GM12878 (cell line): ENCODE data around the gene ADAM10. TPM values are rescaled to one million over a fixed set of nuclear protein-coding genes. Genes with fewer than 3 reads are reported as not detected.

Experiments used
- ATAC-seq: fragments of 200-7000 bp; cut with Tn5 transposase; 3 replicates; pipeline ENCODE4 v1.9.1; 2020; ENCODE audit warnings: mild to moderate bottlenecking, moderate library complexity
- BruUV-seq: library from RNA; stranded (reverse); fragments of 400-500 nt; replicated peaks from 2 replicates; lab custom pipeline; 2021; lab: Mats Ljungman, UMichigan
- CTCF ChIA-PET: fragments of 300-600 bp; sonication (Branson Sonifier 250); formaldehyde crosslinking; extraction: SDS; loops from one replicate; lab custom pipeline; 2021; ENCODE audit warnings: inconsistent platforms; lab: Yijun Ruan, JAX
- POLR2A ChIA-PET: fragments of 350-600 bp; formaldehyde crosslinking; extraction: SDS; loops from one replicate; lab custom pipeline; 2021; ENCODE audit warnings: inconsistent platforms; lab: Charles Lee
- RAD21 ChIA-PET: fragments of 300-600 bp; sonication (Branson Sonifier 250); formaldehyde crosslinking; loops from one replicate; lab custom pipeline; 2023; ENCODE audit warnings: antibody characterized with exemption; ENCODE audit not compliant: unreplicated experiment; lab: Charles Lee
- SMC1A ChIA-PET: fragments of 300-600 bp; sonication (Branson Sonifier 250); formaldehyde crosslinking; loops from one replicate; lab custom pipeline; 2023; ENCODE audit not compliant: unreplicated experiment, uncharacterized antibody; lab: Charles Lee
- DNase-seq: peaks from one replicate; pipeline ENCODE4 v3.0.0-alpha.2; 2011; ENCODE audit warnings: low read depth, low spot score
- FAIRE-seq: peaks from 3 replicates; lab custom pipeline; 2011; peaks lifted over from hg19 to GRCh38; lab: Jason Lieb, UNC
- H2AFZ ChIP-seq: 2 replicates; pipeline ENCODE4 v1.6.0; 2011; ENCODE audit warnings: low read depth, low read length, control low read depth; ENCODE audit not compliant: control insufficient read depth
- H3K27ac ChIP-seq: 2 replicates; pipeline ENCODE4 v1.5.1; 2011; ENCODE audit warnings: control low read depth; ENCODE audit not compliant: control insufficient read depth, insufficient read depth
- H3K27me3 ChIP-seq, 2 experiments: replicated peaks in 1 of 2; 2 replicates each; pipeline versions ENCODE4 v1.6.0 to v1.6.1; 2011; ENCODE audit warnings: low read length in 1 of 2; ENCODE audit not compliant: control insufficient read depth in 2 of 2, insufficient read depth in 2 of 2
- H3K36me3 ChIP-seq, 2 experiments: 2 replicates each; pipeline ENCODE4 v1.5.1; 2011; ENCODE audit warnings: low read length in 1 of 2; ENCODE audit not compliant: control insufficient read depth in 2 of 2, insufficient read depth in 2 of 2
- H3K4me1 ChIP-seq: 2 replicates; pipeline ENCODE4 v1.6.1; 2011; ENCODE audit warnings: mild to moderate bottlenecking, low read length, moderate library complexity, mixed read lengths; ENCODE audit not compliant: control insufficient read depth, insufficient read depth
- H3K4me2 ChIP-seq: 2 replicates; pipeline ENCODE4 v1.6.0; 2011; ENCODE audit warnings: control low read depth; ENCODE audit not compliant: control insufficient read depth, insufficient read depth
- H3K4me3 ChIP-seq: fragments of 200-600 bp; sonication (generic); 2 replicates; pipeline ENCODE4 v1.5.1; 2016
- H3K79me2 ChIP-seq: 2 replicates; pipeline ENCODE4 v1.6.0; 2011; ENCODE audit warnings: low read length; ENCODE audit not compliant: control insufficient read depth, insufficient read depth
- H3K9ac ChIP-seq: 2 replicates; pipeline ENCODE4 v1.8.0; 2011; ENCODE audit warnings: low read length, control low read depth, mixed read lengths; ENCODE audit not compliant: control insufficient read depth, insufficient read depth
- H3K9me3 ChIP-seq: replicated peaks from 3 replicates; pipeline ENCODE4 v1.5.1; 2011; ENCODE audit warnings: mild to moderate bottlenecking, low read length; ENCODE audit not compliant: control insufficient read depth, insufficient read depth
- H4K20me1 ChIP-seq: 2 replicates; pipeline ENCODE4 v1.6.0; 2011; ENCODE audit not compliant: control insufficient read depth, insufficient read depth
- RBBP5 ChIP-seq: fragments of 200-600 bp; sonication (generic); conservative IDR thresholded peaks from 2 replicates; pipeline ENCODE4 v1.6.1; 2016
- STAT1 ChIP-seq: fragments of 450-650 bp; conservative IDR thresholded peaks from 2 replicates; pipeline ENCODE4 v1.6.1; 2014; ENCODE audit warnings: antibody characterized with exemption, mild to moderate bottlenecking
- TCF12 ChIP-seq: IDR thresholded peaks from 2 replicates; pipeline ENCODE4 v1.6.1; 2011; ENCODE audit warnings: low read depth, mild to moderate bottlenecking, low read length
- YY1 ChIP-seq: IDR thresholded peaks from 2 replicates; pipeline ENCODE4 v1.6.1; 2011; ENCODE audit warnings: low read depth, mild to moderate bottlenecking, low read length
- ZBED1 ChIP-seq: IDR thresholded peaks from 2 replicates; pipeline ENCODE4 v1.6.1; 2016; ENCODE audit warnings: borderline replicate concordance
- ZSCAN29 ChIP-seq: fragments of 450-650 bp; IDR thresholded peaks from 2 replicates; pipeline ENCODE4 v1.6.1; 2017; ENCODE audit warnings: mild to moderate bottlenecking, moderate library complexity
- WGBS: methylation state at CpG from one replicate; pipeline ENCODE4 v1.1.6; 2016; ENCODE audit warnings: low lambda C conversion rate; ENCODE audit not compliant: insufficient replicate concordance, insufficient coverage; ENCODE audit errors: missing lambda C conversion rate; 5-methylcytosine and 5-hydroxymethylcytosine counted together
- in situ Hi-C: fragments of 300-500 bp; cut with MboI; formaldehyde crosslinking; loops from 9 replicates; pipeline ENCODE4 v1.14.3; 2018; ENCODE audit warnings: mixed read lengths
- intact Hi-C: fragments of 100-400 bp; cut with micrococcal nuclease; formaldehyde crosslinking; loops from one replicate; pipeline ENCODE4 v1.14.2; 2022; ENCODE audit not compliant: unreplicated experiment
- polyA plus RNA-seq, 11 experiments: library from polyadenylated mRNA; depleted of rRNA in 4 of 11; unstranded in 6 of 11; stranded (reverse) in 5 of 11; fragments of >200 nt; fragmentation: Nextera tagmentation in 4 of 11; fragmentation: Illumina TruSeq in 1 of 11; extraction: Ambion mirVana in 4 of 11; extraction: Trizol in 1 of 11; gene quantifications; 1 replicate in 1 of 11; 2 replicates in 10 of 11; pipeline versions ENCODE4 v1.2.1 to v1.2.3, GENCODE V29; 2011 to 2016; ENCODE audit warnings: inconsistent platforms in 2 of 11, missing spikeins in 2 of 11, low read depth in 1 of 11
- total RNA-seq, 4 experiments: library from RNA; depleted of rRNA in 3 of 4; stranded (reverse); fragments of >200 nt in 3 of 4; fragmentation: Illumina TruSeq in 1 of 4; extraction: Trizol in 1 of 4; gene quantifications; 2 replicates each; pipeline versions ENCODE4 v1.2.1 to v1.2.3, GENCODE V29; 2013 to 2021
- TF ChIP-seq, protein P1 (sequence below): fragments of 450-650 bp; IDR thresholded peaks from 2 replicates; pipeline ENCODE4 v1.6.1; 2017; ENCODE audit warnings: mild to moderate bottlenecking, moderate library complexity
- TF ChIP-seq, protein P2 (sequence below): IDR thresholded peaks from 2 replicates; pipeline ENCODE4 v1.6.1; 2012; ENCODE audit warnings: low read depth, low read length, improper control_type of control experiment
- TF ChIP-seq, protein P3 (sequence below): IDR thresholded peaks from 2 replicates; pipeline ENCODE4 v1.6.1; 2012; ENCODE audit warnings: low read depth, low read length, improper control_type of control experiment

The ADAM10 gene
- total and polyA plus RNA-seq, 10 of the 15 experiments (the other 5 are each of a cell fraction or from before 2014, with no cell fraction given), result 10.0 to 88.9 (median 51.7) TPM

DNA sequence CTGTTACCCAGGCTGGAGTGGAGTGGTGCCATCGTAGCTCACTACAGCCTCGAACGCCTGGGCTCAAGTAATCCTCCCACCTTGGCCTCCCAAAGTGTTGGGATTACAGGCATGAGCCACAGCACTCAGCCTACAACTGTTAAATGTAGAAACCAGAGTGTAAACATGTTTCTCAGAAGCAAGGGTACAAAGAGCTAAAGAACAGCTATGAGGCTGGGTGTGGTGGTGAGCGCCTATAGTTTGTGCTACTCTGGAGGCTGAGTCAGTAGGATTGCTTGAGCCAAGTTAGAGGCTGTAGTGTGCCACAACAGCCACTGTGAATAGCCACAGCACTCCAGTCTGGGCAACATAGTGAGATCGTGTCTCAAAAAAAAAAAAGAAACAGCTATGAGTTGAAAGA, 16.8 kb upstream of the ADAM10 start:
- no peak for ATAC-seq
- SMC1A ChIA-PET, result interaction anchor here (0.8 to 1.3 kb wide), 2 partner anchors 16 to 42 kb away, joined by 3 read pairs; partner anchors contain the start of gene ADAM10

More for the DNA sequence above, 16.8 kb upstream of the ADAM10 start:
- POLR2A ChIA-PET, result interaction anchor here (0.8 kb wide), 1 partner anchor 17 kb away, joined by 3 read pairs; the partner anchor contains the start of gene ADAM10
- TF ChIP-seq ZBED1, result no peak
- no peak for TF ChIP-seq ZSCAN29
- no peak for TF ChIP-seq TCF12
- TF ChIP-seq, protein P1, sequence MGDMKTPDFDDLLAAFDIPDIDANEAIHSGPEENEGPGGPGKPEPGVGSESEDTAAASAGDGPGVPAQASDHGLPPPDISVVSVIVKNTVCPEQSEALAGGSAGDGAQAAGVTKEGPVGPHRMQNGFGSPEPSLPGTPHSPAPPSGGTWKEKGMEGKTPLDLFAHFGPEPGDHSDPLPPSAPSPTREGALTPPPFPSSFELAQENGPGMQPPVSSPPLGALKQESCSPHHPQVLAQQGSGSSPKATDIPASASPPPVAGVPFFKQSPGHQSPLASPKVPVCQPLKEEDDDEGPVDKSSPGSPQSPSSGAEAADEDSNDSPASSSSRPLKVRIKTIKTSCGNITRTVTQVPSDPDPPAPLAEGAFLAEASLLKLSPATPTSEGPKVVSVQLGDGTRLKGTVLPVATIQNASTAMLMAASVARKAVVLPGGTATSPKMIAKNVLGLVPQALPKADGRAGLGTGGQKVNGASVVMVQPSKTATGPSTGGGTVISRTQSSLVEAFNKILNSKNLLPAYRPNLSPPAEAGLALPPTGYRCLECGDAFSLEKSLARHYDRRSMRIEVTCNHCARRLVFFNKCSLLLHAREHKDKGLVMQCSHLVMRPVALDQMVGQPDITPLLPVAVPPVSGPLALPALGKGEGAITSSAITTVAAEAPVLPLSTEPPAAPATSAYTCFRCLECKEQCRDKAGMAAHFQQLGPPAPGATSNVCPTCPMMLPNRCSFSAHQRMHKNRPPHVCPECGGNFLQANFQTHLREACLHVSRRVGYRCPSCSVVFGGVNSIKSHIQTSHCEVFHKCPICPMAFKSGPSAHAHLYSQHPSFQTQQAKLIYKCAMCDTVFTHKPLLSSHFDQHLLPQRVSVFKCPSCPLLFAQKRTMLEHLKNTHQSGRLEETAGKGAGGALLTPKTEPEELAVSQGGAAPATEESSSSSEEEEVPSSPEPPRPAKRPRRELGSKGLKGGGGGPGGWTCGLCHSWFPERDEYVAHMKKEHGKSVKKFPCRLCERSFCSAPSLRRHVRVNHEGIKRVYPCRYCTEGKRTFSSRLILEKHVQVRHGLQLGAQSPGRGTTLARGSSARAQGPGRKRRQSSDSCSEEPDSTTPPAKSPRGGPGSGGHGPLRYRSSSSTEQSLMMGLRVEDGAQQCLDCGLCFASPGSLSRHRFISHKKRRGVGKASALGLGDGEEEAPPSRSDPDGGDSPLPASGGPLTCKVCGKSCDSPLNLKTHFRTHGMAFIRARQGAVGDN, result no peak
- TF ChIP-seq YY1, result no peak
- TF ChIP-seq, protein P2, sequence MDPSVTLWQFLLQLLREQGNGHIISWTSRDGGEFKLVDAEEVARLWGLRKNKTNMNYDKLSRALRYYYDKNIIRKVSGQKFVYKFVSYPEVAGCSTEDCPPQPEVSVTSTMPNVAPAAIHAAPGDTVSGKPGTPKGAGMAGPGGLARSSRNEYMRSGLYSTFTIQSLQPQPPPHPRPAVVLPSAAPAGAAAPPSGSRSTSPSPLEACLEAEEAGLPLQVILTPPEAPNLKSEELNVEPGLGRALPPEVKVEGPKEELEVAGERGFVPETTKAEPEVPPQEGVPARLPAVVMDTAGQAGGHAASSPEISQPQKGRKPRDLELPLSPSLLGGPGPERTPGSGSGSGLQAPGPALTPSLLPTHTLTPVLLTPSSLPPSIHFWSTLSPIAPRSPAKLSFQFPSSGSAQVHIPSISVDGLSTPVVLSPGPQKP, result no peak
- TF ChIP-seq RBBP5, result no peak
- TF ChIP-seq, protein P3, sequence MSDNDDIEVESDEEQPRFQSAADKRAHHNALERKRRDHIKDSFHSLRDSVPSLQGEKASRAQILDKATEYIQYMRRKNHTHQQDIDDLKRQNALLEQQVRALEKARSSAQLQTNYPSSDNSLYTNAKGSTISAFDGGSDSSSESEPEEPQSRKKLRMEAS, result no peak
- TF ChIP-seq STAT1, result no peak
- in situ Hi-C loops, result no loop called here
- Histone ChIP-seq H4K20me1 (no peaks in the 10 kb centered on the region), H3K9ac (no peak overlapping the region), H3K27ac (no peak overlapping the region), H3K4me3 (no peak overlapping the region), H3K4me2 (no peak overlapping the region), H2AFZ (no peak overlapping the region), H3K36me3 (no peaks in the 10 kb centered on the region), H3K9me3 (peaks cover 3% of the 10 kb centered on the region; the same call in 2 of the 3 replicates), H3K4me1 (no peaks in the 10 kb centered on the region), H3K79me2 (no peaks in the 10 kb centered on the region), H3K27me3 (no peaks in the 10 kb centered on the region)
- no peak for FAIRE-seq
- BruUV-seq, result no TSS peak
- intact Hi-C loops, result no loop called here
- 83% methylated on average over 5 of the region's 5 CpGs for WGBS
- RAD21 ChIA-PET, result no interaction called here
- CTCF ChIA-PET, result interaction anchor here (0.9 kb wide), 1 partner anchor 11 kb away, joined by 3 read pairs; no protein-coding TSS in a partner anchor
- DNase-seq, result no peak
